LoVo (cell line): ENCODE measurements around the gene RPS6KA2.
"Not testable (repeated sequence)": the region's sequence is repeated elsewhere in the genome, so short reads cannot be mapped to it uniquely, and the experiment has no call there.

Experiments used
- DNase-seq: peaks from one replicate; pipeline ENCODE4 v3.0.0-alpha.2; 2016; ENCODE audit warnings: low spot score

RPS6KA2 gene

DNA sequence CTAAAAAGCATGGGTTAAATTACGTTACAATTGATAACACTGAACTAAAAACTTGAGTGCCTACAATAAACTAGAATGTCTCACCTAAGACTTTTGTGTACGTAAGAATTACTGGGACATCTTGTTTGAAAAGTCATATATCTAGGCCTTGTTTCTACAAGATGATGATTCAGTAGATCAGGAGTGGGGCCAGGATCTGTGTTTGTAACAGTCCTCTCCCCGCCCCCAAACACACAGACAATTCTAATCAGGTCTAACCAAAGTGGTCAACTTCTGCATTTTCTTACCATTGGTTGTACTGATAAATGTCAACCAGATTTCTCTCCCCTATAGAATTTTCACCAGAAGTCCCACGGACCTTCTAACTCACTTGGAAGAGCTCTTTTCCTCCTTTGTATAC is 97.5 kb downstream of the RPS6KA2 start:
- no peak for DNase-seq

DNA sequence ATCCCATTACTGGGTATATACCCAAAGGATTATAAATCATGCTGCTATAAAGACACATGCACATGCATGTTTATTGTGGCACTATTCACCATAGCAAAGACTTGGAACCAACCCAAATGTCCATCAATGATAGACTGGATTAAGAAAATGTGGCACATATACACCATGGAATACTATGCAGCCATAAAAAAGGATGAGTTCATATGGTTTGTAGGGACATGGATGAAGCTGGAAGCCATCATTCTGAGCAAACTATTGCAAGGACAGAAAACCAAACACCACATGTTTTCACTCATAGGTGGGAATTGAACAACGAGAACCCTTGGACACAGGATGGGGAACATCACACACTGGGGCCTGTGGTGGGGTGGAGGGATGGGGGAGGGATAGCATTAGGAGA is 98.0 kb downstream of the RPS6KA2 start:
- DNase-seq = not testable (repeated sequence)

DNA sequence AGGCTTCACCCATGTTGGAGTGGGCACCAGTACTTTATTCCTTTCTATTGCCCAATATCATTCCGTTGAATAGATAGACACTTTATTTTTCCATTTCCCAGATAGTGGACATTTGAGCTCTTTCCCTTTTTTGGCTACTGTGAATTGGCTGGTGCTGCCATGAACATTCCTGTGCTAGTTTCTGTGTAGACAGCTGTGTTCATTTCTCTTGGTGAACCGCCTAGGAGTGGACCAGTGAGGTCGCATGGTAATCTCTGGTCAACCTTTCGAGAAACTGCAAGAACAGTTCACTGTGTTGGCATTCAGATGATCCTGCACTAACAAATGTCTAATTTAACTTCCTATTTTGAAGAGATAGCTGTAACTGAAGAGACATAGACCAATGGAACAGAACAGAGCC is 99.2 kb downstream of the RPS6KA2 start:
- no peak for DNase-seq

DNA sequence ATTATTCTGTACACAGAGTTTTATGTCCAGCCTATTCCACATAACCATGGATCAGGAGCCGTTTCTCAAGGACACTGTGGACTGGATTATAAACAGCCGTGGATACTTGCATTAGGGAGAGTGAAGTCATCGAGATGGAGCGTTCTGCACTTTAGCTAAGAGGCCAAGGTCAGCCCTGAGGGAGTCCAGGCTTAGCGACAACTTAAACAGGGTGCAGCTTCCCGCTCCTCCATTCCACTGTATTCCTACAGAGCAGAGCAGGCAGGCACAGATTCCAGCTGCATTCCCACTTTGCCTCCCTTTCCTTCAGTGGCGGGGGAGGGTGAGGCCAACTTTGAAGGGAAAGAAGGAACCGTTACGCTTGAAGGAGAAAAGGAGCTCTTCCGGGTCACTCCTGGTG is 100.1 kb downstream of the RPS6KA2 start:
- no peak for DNase-seq

DNA sequence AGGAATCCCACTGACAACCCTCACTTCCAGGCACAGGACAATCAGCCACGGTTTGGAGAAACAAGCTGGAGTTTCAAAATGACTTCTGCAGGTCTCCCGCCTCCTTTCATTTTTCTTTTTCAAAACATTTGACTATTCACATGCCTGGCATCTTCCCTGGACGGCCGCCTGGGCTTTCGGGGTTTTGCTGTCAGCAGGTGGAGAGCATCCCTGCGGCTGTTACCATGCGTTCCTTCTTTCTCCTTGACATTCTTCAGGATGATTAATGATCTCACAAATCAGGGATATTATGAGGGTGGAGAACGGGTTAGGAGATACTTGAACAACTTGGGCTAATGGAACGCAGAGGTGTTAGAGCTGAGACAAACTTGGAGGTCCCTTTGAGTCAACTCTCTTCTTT is 101.5 kb downstream of the RPS6KA2 start:
- DNase-seq = no peak

DNA sequence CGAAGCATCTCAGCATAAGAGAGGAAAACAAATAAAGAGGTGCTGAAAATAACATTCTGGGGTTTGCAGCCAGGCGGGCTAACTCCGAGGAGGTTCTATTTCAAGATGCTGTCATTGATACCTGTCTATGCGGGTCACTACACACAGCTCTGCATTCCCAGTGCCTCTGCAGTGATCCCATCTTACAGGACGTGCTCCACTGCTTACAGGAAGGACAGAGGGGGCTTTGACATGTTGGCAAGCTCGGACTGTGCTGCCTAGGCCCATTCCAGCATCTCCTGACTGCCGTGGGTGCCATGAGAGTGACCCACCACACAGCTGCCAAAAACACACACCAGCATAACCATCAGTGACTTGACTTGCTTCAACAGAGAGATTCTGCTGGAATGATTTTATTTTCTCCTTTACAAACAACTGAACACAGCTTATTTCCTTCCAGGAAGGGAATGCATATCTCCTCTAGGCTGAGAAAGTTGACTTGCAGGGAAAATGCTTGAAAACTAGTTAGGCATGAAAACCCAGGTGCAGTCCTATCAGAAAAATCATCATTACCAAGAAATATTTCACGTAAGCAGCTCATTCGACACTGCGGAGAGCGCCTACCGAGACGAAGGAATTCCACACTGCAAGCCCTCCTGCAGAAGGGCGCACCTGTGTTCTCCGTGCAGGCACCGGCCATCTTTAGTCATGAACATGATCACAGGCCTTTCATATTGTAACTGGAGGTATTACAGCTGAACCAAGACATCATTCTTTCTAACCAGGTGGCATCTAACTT is 103.1 kb downstream of the RPS6KA2 start:
- no peak for DNase-seq

DNA sequence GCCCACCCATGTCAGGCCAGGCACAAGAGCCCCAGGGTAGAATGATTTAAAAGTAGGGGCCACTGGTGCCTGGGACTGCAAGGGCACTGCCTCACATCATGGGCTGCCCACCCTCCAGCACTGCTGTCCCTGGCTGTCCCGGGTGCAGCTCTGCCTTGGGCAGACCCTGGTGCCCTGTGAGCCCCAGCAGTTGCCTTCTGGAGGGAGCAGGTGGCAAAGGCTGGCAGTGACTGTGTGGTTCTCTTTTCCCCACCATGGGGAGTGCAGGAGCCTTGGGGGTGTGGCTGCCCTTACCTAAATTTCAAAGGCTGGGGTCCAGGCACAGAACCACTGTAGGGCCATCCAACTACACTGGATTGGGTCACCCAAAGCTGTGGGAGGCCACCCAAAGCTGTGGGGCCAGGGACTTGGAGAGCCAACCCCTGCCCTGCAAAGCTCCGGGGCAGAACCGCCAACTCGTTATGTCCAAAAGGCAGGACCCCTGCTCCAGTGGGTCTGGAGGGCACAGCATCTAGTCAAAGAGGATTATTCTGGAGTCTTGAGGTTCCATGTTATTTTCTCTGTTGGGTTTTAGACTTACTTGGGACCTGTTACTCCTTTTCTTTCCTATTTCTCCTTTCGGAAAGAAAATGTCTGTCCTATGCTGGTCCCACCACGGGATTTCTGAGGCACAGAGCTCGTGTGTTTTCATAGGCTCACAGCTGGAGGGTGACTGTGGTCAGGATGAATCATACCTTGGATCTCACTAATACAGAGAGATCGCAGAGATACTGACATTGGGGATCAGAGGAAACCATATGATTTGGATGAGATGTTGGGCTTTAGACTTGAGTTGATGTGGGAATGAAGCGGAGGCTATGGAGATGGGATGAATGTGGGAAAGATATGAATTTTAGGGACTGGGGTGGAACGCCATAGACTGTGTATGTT is 105.9 kb downstream of the RPS6KA2 start:
- DNase-seq = no peak

DNA sequence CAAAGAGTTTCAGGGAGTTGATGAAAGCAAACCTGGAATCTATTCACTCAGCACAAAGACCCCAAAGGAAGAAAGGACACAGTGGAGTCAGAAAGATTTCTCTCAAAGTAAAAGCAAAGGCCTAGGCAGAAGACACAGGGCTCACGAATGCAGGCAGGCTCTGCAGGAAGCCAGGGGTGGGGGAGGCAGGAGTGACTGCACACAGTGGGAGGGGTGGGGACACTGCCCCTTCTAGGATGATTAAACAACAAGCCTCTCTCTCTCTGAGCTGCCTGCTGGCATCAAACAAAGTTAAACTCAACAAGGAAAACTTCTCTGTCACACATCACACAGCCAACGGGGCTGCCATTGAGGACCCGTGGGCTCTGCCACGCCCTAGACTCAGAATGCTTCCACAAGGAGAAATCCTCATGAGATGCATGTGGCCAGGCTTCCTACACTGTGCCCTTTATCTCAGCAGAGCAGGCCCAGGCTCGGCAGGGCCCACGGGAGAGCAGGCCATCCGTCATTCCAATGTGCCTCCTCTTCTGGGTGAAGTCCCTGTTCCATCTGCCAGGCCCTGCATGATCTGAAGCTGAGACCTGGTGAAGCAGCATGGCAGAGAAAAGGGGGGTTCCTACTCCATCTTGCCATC is 110.7 kb downstream of the RPS6KA2 start:
- DNase-seq = no peak

DNA sequence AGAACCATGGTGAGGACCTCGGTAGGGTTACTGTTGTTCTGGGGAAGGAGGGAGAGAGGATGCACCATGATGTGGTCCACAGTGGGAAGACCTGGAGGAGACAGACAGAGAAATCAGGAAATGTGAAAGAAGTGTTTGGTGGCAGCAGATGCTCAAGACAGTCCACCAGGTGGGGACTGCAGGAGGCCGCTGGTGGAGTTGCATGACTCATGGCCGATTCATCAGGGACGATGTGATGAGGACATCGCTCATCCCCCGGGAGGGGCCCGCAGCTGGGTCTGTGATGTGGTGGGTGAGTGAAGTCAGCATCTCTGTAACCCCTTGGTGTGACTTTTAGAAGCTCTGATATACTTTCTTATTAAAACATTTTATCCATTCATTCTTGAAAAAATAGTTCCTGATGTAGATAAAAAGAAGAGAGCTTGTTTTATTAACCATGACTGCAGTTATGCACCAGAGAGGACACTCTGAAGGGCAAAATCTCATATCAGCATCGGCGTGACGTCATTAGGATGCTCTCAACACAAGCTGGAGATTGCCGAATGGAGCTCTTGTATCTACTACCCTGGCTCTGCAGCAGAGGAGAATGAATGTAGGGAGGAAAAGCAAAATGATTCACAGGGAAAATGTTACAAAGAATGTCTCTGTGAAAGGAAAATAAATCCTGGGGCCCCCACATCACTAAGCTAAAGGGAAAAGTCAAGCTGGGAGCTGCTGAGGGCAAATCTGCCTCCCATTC is 111.8 kb downstream of the RPS6KA2 start:
- DNase-seq = peak; percentile 39

DNA sequence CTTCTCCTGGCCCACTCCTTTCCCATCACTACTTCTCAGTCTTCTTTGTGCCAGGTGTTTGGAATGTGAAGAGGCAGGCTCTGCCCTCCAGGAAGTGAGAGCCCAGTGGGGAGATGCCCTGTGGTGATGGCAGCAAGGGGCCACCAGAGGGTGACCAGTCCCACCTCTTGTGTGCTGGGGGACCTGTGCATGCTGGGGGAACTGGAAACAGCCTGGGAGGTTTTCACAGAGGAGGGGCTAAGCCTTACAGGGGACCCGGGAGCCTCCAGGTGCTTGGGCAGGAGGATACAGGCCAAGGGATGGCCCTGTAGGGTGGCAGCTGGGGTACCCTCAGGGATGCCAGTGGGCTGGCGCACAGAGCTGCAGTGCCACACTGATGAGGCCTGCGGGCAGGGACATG is 112.9 kb downstream of the RPS6KA2 start:
- no peak for DNase-seq

DNA sequence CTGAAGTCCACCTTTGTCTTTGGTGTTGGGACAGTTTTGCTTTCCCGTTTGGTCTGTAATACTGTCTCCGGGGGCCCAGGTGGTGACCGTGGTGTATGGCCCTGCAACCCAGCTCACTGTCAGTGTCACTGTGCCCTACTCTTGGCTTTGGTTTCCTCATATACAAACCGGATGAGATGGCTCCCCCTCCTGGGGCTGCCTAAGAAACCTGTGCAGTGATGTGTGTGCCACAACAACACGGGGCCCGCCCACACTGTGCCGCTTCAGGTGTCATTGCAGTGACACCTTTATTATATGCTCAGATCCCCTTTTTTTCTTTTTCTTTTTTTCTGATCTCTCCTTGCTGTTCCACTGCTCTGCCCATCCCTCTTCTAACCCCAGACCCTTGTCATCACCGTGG is 114.5 kb downstream of the RPS6KA2 start:
- DNase-seq = no peak

DNA sequence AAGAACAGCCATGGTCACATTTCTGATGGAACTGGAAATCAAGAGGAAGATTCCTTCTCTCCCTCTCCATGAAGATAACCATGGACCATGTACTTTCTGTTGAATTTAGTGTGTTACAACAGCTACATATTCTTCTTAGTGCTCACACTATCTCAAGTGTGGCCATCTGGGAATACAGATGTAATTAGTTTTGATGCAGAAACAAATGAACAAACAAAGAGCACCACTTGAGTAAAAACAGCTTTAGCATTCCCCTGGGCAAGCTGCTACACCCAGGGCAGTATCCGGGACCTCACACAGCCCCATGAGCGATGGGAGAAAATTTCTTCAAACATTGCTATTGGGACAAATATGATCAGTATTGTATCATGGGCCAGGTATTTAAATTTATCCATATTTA is 115.7 kb downstream of the RPS6KA2 start:
- no peak for DNase-seq

DNA sequence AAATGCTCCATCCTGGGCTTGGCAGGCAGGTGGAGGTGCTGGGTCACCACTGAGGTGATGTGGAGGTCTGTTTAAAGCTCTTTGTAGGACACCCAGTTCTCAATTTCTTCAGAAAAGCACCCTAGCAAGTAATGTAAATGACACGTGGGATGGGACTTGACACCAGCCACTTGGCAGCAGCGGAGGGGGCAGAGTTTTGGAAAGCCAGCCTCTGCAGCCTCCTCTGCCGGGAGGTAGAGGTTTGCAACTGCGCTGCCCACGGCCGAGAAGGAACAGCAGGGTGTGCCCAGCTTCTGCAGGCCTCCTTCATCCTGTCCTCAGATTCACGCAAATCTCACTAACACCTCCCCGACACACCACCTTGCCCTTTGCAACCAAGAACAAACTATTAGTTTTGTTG is 117.9 kb downstream of the RPS6KA2 start:
- DNase-seq = no peak

DNA sequence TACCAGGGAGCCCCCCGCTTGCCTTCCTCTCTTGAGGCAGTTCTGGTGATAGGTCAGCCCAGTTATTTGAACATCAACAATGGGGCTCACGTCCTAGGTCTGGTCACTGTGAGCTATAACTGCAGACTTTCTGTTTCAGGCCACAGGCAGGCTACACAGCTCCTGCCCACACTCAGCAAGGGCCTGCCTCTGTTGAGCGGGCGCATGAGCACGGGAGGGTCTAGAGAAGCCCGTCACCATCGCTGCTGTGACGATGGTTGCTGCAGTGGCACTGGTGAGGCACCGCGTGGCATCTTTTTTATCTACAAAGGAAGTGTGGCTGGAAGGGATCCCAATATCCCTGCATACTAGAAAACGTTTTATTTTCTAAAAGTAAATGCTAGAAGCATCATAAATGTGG is 118.3 kb downstream of the RPS6KA2 start:
- no peak for DNase-seq

DNA sequence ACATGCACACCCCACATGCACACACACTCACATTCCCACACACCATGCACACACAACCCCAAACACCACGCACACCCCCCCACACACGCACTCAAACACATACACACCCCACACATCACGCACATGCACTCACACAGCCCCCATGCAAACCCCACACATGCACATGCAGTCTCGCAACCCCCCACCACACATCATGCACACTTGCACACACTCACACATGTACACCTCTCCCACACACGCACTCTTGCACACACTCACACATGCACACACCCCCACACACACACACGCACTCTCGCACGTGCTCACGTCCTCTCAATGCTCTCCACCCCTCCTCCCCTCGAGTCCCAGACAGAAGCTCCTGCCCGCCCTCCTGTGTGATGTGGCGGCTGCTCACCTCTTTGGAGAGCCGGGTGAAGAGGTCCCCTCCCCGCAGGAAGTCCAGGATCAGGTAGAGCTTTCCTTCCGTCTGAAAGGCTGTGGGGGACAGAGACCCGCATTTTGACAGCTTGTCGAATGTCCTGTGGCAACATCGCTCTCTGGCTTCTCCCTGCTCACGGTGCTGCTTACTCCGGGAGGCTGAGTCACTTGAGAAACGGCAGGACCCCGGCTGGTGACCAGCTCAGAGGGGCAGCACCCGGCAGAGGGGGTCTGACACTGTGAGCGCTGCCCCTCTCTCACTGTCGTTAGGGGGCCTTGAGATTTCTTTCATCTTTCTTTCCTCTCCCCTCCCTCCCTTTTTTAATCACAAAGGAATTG is 119.1 kb downstream of the RPS6KA2 start:
- no peak for DNase-seq

DNA sequence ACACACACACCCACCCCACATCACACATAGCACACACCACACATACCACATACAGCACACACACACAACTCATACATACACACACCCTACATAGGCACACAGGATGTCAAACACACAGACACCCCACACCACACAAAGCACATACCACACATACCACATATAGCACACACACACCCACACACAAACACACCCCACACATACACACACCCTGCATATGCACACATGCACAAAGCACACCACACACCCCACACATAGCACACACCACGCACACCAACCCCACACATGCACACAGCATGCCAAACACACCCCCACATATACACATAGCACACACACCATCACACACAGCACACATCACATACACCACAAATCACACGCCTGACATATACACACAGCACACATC is 119.7 kb downstream of the RPS6KA2 start:
- no peak for DNase-seq

DNA sequence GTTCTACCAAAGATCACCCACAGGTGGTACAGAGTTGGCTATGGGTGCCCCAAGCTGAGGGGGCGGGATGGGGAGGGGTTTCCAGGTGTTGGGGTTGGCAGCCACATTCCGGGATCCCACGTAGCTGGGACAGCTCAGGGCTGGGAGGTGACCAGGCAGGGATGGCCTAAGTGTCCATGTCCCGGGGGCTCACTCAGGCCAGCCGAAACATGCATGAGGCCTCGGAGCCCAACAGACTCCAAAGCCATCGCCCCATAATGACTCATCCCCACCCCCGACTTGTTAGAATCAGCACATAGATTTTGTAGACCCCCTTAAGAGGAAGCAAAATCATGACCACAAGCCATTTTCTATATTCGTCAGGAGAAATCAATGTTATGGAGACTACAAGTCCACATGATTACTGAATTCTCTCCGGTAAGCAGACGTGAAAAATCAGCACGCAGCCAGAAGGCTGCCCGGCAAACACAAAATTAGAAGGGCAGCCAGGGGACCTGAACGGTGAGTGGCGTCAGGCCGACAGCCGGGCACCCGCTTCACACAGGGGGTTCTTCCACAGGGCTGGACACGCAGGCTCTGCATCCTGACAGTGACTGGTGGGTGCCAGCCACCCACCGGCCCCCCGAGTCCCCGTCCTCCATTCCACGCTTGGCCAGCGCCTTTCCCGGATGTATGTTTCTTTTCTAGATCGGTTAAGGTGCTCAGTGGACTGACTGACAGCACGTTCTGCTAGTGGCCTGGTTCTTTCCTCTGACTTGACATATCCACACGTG is 121.7 kb downstream of the RPS6KA2 start:
- no peak for DNase-seq

DNA sequence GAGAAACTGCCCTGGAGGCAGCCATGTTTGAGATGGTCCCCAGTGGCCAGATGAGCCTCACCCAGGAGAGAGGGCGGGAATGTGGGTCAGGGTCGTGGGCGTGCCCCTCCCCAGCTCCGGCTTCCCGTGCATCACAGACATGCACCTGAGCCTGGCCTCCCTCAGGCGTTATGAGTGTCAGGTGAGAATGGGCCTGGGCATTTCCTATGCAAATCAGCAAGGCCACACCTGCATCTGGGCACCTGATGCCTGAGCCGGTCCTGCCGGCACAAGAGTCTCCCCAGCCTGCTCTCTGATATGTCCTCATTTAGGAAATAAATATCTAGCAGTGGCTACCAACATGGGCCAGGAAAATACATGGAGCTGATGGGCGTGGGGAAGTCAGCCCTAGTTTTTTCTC is 123.0 kb downstream of the RPS6KA2 start:
- DNase-seq = no peak

DNA sequence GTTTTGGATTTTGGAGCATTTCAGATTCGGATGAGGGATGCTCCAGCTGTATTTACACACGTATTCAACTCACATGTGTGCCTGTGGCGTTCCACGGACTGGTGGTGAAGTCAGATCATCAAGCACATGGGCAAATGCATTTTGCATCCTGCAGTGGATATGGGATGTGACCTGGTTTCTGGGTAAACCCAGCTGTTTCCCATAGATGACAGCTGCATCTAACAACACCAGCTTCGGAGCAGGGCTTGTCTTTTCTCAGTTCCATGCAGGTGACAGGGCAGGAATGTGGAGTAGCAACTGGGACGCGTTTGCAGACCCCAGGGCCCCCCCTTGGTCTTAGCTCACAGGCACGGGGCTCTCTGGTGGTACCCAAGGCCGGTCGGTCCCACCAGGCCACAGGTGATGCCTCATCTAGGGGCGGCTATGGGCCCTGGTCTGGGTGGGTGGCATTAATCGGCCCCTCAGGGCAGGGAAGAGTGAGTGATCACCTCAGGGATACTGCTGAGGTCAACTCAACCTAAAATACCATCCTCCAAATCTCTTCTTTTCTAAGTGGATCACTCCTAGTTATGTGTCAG is 123.8 kb downstream of the RPS6KA2 start:
- no peak for DNase-seq

DNA sequence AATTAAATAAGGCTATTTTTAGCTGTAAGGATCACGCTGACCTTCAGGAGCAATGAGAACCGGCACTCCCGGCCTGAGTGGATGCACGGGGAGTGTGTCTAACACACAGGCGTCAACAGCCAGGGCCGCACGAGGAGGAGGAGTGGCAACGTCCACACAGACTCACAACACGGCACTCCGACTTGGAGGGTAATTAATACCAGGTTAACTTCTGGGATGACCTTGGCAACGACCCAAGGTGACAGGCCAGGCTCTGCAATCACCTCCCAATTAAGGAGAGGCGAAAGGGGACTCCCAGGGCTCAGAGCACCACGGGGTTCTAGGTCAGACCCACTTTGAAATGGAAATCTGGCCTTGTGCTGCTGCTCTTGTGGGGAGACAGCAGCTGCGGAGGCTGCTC is 124.6 kb downstream of the RPS6KA2 start:
- DNase-seq = no peak
